HG02759 (cell line): ENCODE measurements around the gene RGL4.

Source experiments
- ATAC-seq: cut with Tn5 transposase; IDR thresholded peaks from one replicate; pipeline ENCODE4 v1.9.1; 2021; ENCODE audit warnings: mild to moderate bottlenecking, moderate library complexity; ENCODE audit not compliant: unreplicated experiment

The RGL4 gene

DNA sequence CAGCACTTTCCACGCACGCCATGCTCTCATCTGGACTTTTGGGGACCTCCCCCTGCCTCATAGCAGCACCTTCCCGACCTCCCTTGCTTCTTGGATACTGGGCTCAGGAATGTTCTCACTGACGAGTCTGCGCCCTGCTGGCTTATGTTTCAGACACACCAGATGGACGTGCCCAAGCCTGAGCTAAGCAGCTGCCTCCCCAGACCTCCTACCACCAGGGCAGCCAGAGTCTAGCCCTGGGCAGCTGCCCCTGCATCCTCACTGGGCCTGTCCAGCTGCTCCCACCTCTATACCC lies 13.2 kb upstream of the RGL4 start:
- no peak for ATAC-seq

DNA sequence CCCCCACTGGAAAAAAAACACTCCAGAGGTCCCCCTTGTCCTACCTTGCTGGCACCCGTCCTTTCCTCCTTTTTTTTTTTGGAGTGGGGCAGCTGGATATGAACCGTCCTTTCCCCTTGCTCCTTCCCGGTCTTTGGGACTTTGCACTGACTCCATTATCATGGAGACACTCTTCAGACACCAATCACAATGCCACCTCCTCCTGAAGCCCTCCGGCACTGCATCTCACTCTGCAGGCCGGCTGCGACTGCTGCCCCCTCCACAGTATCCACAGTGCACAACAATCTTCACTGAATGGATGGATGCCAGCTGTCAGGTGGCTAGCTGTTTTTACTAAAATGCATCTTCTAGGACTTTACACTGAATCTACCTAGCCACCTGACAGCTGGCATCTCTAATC lies 12.7 kb upstream of the RGL4 start:
- no peak for ATAC-seq

DNA sequence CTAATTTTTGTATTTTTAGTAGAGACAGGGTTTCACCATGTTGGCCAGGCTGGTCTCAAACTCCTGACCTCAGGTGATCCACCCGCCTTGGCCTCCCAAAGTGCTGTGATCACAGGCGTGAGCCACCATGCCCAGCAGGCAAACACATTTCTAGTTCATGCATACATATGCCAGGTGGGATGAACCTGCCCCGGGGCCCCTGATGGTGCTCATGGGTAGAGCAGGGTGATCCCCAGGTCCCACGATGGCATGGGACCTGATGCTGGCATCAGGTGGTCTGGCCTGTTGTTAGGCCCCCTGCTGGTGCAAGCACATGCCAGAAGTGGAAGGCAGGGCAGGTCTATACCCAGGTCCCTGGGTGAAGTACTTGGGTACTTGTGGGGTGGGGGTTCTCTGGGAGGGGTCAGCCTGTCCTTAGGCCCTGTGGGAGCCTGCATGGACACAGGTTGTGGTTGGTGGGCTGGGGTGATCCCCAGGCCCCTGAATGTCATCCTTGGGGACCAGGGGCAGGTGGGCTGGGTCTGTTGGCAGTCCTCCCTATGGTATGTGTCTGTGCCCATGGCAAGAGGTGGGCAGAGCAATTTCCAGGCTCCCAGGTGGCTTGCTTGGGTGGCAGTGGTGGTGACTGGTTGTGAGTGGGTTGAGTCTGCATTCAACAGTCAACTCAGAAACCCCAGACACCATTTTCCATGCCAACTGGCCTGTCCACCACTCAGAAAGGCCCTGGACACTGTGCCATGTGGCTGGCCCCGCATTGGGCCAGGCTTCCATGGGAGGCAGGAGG lies 9.6 kb upstream of the RGL4 start:
- no peak for ATAC-seq

DNA sequence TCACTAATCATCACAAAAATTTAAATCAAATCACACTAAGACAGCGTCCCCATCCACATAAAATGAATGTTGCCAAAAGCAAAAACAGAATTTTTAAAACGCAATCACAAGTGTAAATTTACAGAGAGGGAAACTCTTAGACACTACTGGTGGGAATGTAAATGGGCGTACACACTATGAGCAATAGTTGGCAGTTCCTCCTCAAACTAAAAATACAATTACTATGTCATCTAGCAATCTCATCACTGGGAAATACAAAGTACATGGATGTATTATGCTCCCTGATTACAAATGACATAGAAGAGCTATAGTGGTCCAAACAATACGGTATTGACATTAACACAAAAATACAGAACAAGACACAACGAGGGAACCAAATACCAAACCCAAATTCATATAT lies 8.7 kb upstream of the RGL4 start:
- no peak for ATAC-seq

DNA sequence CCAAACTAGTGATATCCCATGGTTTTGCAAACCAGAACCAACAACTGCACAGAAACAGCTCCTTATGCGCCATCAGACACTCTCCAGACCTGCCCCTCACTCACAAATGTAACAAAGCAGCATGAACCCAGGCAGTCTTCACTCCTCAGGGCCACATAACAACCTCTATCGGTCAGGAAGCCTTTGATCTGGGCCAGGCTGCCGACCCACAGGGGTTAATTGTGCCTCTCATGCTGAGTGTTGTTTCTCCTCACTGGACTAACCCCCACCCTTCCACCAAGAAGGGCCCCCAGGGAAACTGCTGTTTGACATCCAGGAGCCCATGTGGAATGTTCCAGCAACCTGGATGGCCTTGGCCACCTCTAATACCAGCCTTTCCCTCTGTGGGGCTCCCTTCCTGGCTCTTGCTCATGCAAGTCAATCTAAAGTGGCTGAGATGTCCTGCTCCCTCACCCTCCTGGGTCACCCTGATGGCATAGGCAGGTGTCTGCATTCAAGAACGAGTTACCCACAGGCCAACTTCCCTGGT lies 7.9 kb upstream of the RGL4 start:
- no peak for ATAC-seq

DNA sequence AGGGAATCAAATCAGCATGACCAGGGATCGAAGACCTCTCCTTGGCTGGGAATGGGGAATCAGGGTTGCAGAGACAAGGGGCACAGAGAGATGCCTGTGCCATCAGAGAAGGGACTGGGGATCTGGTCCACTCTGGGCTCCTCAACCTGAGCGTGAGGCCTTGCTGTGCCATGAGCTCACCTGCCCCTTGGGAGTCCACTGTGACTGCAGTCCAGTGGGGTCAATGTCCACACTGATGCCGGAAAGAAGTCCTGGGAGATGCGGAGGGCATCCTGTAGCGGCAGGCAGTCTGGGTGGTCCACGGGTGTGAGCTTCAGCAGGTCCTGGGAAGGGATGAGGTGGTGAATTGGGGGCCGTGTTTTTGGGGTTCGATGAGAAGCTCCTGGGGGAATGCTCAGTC lies 7.3 kb upstream of the RGL4 start:
- no peak for ATAC-seq

DNA sequence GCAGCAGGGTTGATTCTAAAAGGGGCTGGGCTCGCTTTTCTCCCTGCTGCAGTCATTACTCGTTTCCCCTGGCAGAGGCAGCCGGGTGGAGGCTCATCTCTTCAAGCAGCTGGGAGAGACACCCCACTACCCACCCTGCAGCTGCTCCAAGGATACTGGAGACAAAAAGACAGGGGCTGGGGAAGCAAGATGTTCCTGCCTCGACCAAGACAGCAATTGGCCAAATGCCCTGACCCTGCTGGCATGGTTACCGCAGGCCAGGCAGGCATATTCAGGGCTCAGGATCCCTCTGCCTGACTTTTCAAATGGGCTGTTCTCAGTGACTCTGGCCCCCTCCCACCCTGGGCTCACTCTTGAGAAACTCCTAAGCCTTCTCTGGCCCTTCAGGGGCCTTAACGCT lies 6.8 kb upstream of the RGL4 start:
- no peak for ATAC-seq

DNA sequence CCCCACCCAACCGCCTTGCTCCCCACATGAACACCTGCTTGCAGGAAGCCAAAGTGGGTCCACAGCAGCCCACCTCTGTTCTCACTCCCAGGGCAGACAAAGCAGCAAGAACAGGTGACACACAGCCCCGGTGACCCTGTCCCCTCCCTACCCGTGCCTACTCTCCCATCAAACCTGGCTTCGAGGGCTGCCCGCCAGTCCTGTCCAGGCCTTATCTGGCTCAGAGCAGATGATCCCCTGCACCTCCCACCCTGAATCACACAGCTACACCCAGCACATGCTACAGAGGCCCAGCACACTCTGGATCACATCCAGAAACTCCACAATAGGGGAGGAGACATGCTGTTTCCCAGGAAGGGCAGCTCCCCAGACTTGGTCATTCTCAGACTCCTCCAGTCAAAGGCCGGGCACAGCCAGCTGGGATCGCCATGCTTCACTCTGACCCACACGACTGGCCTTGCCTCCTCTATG lies 6.2 kb upstream of the RGL4 start:
- no peak for ATAC-seq

DNA sequence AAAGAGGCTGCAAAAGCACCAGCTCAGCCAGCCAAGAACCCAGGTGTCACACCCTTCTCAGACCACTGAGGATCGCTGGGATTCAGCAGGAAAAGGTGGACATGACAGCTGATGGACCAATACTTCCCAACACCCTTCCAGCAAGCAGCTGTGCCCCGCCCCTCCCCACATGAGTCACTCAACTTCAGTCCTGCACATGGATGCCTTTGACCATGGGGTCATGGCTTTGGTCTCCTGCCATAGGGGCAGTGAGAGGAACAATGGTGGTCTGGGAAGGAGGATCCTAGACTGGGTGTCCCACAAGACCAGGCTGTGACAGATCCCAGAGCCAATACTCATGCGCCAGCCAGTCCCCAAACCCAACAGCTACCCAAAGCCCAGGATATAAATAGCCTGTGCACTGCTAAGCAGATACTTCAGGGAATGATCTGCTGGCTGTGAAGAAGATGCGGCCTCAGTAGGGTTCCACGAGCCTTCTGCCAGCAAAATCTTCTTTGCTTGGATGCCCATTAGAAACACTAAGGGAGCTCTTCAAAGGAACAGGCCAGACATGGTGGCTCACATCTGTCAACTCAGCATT lies 5.5 kb upstream of the RGL4 start:
- no peak for ATAC-seq

DNA sequence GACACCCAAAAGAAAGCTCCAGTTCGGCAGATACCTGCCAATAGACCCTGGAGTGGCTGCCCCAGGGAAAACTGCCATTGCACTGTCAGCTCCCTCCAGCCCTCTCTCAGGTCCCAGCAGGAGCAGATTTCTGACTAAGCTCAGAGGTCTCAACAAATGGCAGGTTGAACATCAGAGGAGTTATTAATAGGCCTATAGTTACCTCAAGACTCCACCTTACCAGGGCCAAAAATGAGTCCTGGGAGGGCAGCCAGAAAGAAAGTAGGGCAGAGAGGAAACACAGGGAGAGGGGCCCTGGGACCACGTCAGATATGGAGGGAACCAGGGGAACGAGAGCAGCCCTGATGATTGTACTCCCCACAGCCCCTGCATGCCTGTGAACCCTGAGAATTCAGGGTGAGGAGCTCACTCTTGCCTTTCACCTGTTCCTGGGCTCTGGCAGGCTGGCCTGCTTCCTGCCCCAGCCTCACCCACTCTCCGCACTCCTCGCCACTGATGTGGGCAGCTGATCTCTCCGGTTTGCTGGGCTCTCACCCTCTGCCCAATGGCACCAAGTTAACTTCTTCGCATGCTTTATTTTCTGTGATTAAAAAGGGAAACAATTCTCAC lies 4.3 kb upstream of the RGL4 start:
- no peak for ATAC-seq

DNA sequence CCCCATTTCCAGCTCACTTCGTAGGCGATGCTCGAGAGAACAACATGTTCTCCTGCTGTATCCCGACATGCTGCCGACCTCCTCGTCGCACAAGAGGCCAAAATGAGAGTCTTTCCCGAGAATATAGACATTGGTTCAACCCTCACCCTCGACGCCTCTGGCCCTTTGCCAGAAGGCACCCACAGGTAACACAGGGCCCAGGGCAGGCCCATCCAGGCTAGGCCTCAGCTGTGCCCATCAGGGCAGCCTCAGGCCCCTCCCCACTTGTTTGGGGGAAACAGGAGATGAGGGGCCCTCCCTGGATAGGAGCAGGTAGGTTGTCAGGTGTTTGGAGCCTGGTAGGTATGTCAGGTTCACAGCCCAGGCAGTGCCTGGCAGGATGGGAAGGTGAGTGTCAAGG lies 2.7 kb upstream of the RGL4 start:
- ATAC-seq = no peak

DNA sequence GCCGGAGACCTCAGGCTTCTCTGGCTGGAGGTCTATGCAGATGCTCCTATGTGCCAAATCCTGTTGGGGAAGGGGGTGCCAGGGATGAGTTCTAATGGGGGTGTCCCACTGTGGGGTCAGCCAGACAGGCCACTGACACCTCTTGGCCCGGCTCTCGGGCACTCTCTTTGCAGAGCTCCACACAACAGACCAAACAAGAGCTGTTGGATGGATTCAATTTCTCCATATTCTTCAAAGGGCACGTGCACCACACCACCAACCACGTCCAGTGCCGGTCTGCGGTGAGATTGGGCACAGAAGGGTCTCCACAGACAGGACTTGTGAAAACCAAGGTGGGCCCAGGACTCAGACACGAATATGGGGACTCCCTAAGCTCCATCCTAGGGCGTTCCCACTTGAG lies 2.2 kb upstream of the RGL4 start:
- ATAC-seq = no peak

DNA sequence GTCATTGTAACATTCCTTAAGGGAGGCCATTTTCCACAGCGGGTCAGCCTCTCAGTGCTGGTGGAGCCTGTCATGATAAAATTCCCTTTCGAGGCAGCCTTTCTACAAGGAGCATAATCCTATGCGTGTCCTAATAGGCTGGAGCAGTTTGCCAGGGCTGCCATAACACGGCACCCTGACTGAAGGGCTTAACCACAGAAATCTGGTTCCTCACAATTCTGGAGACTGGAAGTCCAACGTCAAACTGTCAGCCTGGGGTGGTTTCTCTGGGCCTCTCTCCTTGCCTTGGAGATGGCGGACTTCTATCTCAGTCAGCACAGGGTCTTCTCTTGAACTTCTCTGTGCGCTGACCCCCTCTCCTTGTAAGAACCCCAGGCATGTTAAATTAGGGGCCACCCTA lies 1.4 kb upstream of the RGL4 start:
- no peak for ATAC-seq

DNA sequence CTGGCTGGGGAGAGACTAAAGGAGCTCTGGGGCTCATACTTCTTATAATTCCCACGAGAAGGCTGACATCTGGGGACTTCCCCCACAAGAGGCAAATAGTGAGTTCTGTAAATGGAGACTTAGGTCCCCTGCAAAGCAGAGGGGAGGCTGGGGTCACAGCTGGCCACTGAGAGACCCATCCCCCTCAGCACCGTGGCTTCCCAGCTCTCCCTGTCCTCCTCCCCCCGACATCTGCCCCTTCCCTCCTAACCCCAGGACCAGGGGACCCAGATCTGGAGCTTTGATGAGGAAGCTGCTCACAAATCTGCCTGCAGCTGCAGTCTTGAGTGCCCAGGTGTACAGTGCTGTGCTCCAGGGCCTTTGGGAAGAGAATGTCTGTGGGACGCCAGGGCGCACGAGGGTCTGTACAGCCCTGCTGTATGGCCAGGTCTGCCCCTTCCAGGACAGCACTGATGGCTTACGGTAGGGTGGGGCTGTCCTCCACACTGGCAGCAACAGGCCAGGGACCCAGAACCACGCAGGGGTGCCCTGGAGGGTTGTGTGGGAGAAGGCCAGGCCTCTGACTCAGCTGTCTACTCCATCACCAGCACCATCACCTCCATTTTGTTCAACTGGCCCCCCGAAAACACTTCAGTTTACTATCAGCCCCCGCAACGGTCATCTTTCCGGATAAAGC lies 1.1 kb downstream of the RGL4 start:
- no peak for ATAC-seq

DNA sequence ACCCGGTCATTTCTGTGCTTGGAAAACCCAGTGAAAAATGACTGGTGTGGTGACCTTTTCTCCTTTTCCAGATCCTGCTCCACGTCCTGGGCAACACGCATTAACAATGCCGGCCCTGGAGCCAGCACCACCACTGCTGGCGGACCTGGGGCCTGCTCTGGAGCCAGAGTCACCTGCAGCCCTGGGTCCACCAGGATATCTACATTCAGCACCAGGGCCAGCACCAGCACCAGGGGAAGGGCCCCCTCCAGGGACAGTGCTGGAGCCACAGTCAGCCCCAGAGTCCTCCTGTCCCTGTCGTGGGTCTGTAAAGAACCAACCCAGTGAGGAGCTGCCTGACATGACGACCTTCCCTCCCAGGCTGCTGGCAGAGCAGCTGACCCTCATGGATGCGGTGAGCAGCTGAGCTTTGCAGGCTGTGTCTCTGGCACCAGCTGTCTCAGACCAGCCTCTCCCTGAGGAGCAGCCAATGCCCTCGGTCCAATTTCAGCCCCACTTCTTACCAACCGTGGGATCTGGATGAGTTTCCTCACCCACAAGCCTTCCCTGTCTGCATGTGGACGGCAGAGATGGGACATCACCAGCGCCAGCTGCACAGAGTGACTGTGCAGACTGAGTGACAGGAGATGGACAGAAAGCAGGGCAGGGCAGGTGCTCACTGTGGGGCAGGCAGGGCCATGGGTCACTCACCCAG lies 1.9 kb downstream of the RGL4 start:
- ATAC-seq = no peak

DNA sequence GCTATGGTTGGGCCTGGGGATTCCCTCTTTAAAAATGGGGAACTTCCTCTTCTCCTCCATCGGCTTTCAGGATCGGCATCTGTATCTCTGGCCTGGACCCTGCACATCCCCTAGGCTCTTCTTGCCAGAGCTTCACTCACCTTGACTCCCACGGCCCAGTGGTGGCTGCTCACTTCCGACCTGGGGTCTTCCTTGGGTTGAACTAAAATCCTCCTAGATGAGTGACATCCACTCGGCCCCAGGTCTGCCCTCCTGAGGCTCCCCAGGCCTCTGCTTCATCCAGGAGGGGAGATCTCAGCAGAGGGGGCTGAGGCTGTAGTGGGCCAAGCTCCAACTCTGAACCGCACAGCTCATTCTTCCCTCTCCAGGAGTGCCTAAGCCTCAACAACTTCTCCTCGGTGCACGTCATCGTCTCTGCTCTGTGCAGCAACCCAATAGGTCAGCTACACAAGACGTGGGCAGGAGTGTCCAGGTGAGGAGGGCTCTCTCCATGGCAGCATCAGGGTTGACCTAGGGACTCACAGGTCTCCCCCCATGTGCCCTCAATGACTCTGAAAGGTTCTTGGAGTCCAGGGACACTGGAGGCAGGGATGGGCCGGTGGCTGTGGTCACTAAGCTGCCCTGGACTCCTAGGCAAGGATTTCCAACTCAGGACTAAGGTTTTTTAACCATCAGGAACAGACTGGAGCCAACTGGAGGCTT lies 3.3 kb downstream of the RGL4 start:
- ATAC-seq = no peak

DNA sequence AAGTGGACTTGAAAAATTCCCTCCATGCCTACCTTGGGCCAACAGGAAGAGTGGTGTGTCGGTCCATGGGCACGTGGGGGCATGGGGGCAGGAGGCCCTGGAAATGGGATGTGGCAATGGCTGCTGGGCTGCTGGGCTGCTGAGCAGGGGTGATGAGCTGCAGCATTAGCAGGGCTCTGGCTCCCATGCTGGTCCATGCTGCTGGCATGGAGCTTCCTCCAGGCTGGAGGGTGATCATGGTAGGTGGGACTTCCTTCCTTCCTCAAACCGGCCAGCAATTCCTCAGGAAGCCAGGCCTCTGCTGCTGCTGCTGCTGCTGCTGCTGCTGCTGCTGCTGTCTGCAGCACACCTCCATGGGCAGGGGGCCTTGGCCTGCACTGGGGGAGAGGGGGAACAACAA lies 4.3 kb downstream of the RGL4 start:
- no peak for ATAC-seq

DNA sequence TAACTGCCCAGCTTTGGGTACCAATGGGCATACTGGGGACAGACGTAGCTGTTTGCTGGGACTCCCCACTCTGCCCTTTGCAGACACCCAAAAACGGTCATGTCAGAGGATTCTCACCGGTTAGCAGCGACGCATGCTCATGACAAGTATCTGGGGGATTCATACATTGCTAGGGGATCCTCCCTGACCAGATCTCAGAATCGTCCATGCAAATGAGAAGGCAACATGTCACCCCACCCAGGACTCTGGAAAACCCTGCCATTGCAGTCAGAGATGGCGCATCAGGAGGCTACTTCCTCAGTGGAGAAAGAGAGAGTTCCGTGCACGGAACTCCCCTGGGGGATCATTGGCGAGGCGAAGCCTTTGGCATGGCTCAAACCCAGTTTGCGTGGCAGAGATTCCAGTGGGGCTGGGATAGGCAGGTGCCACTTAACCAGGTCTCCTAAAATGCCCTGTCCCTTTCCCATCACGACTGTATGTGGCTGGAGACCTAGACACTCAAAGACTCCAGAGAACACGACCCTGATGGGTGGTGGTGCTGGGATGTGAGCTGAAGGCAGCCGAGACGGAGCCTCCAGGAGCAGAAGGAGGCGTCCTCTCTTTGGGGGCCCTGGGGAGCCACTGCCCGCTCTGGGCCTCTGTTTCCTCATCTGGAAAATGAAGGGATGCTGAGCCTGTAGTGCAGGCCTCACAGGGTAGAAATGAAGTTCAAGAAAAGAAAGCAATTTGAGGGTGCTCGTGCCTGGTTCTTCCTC lies 4.9 kb downstream of the RGL4 start:
- no peak for ATAC-seq

DNA sequence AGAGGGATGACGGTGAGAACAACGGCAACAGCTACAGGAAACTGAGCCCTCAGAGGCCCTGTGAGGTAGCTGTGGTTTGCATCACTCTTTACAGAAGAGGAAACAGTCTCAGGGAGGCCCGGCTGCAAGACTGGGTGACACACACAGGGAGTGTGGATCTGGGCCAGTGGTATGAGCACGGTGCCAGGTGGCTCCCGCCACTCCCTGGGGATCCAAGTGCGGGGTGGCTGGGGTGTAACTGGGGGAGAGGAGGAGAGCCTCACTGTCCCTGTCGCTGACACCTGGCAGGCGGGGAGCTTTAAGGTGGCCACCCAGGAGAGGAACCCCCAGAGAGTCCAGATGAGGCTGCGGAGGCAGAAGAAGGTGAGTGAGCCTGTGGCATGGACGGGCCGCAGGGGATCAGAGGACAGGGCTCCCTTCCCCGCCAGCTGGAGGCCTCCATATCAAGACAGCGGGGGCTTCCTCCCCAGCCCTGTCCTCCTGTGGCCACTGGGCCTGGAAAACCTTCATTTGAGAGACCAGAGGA lies 5.6 kb downstream of the RGL4 start:
- ATAC-seq = peak; percentile 81
